Sciatic nerve (tissue), 2 donors: ENCODE measurements around the gene ADGRL2. TPM values are rescaled to one million over a fixed set of nuclear protein-coding genes. Genes with fewer than 3 reads are reported as not detected.
A peak's percentile ranks its signal among the peaks of the same experiment; 100 is the strongest.

Source experiments
- ATAC-seq: fragments of 200-7000 bp; cut with Tn5 transposase; one replicate; pipeline ENCODE4 v1.9.1; 2020; ENCODE audit warnings: mild to moderate bottlenecking, moderate library complexity
- DNase-seq: peaks from one replicate; pipeline ENCODE4 v3.0.0-alpha.2; 2020; ENCODE audit warnings: low spot score
- intact Hi-C: fragments of 100-400 bp; cut with DNase I; formaldehyde crosslinking; loops from one replicate; pipeline ENCODE4 v1.14.2; 2022
- total RNA-seq: library from RNA; stranded (reverse); fragmentation: NEBNext Ultra II Directional; extraction: Animal tissue kit (Norgen Biotek cat#: 25700); gene quantifications from one replicate; pipeline ENCODE4 v1.2.1, GENCODE V29; 2021
- donor health status: DM: no; HTN: no; CAD: no.
- donor health status: DM: no; HTN: no; CAD: no.

Gene ADGRL2
- total RNA-seq, 1 donor from 2014 or later: 45.2 TPM

DNA sequence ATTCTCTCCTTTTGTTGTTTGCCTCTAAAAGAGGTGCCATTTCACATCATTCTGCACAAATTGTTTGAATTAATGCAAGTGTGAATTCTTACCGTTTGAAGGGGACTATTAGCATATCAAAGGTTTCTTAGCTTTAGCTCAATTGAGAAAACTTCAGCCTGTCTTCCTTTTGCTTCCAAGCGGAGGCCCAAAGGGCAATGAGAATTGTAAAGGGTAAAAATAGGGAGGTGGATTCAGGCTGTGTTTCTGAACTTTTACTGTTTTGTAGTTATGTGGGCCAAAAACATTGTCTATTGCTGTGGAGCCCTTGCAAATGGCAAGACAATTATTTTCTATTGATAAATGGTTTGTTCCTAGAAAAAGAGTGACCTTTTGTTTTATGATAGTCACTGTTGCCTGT lies 3.6 kb downstream of the ADGRL2 start:
- intact Hi-C loops: no loop called here
- DNase-seq (no peak), ATAC-seq (no peak)

- intact Hi-C loops: no loop called here
- DNase-seq (no peak), ATAC-seq (no peak)
Measured at GRCh38 chr1:81805537-81806431, 5.0 kb downstream of the ADGRL2 start.

- no peak for DNase-seq
- intact Hi-C loops: no loop called here
- ATAC-seq: no peak
Measured at GRCh38 chr1:81806432-81806770, 5.7 kb downstream of the ADGRL2 start.

- ATAC-seq (no peak), DNase-seq (no peak)
- intact Hi-C loops: no loop called here
Measured at GRCh38 chr1:81808760-81809159, 8.0 kb downstream of the ADGRL2 start.

GRCh38 chr1:81809808-81810207 lies 9.1 kb downstream of the ADGRL2 start:
- DNase-seq (no peak), ATAC-seq (no peak)
- intact Hi-C loops: no loop called here

GRCh38 chr1:81811757-81812371 lies 11.1 kb downstream of the ADGRL2 start:
- intact Hi-C loops: no loop called here
- DNase-seq: no peak
- ATAC-seq: no peak

GRCh38 chr1:81812712-81813111 lies 12.0 kb downstream of the ADGRL2 start:
- intact Hi-C loops: no loop called here
- DNase-seq (no peak), ATAC-seq (no peak)

GRCh38 chr1:81813691-81814090 lies 13.0 kb downstream of the ADGRL2 start:
- ATAC-seq (no peak), DNase-seq (no peak)
- intact Hi-C loops: no loop called here

- no peak for DNase-seq
- ATAC-seq: no peak
- intact Hi-C loops: no loop called here
Measured at GRCh38 chr1:81819613-81820012, 18.9 kb downstream of the ADGRL2 start.

GRCh38 chr1:81820765-81821164 lies 20.0 kb downstream of the ADGRL2 start:
- no peak for ATAC-seq
- DNase-seq: no peak
- intact Hi-C loops: no loop called here

DNA sequence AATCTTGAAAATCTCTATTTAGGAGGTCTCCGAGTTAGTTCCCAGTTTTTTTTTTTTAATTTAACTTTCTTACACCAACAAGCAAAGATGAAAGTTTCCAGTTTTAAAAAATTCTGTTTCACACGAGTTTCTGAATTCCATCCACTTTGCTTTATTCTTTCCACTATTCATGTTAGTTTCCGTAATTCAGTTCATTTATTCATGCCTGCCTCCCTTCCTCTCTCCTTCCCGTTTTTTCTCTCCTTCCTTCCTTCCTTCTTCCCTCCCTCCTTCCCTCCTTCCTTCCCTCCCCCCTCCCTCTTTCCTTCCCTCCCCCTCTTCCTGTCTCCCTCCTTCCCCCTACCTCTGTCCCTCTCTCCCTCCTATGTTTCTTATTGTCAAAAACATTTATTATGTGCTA lies 22.3 kb downstream of the ADGRL2 start:
- ATAC-seq (no peak), DNase-seq (no peak)
- intact Hi-C loops: no loop called here

DNA sequence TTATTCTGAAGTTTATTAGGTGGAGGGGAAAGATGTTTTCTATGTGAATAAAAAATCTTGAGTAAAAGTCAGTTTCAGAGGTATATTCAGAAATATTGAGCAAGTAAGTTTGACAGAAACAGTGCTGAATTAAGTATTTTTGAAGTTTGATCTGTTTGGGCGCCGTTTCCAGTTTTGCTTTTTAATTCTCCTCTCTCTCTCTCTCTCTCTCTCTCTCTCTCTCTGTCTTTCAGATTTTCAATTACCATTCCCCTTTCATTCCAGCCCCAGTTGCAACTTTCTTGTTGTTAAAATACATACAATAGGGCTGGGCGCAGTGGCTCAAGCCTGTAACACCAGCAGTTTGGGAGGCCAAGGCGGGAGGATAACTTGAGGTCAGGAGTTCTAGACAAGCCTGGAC lies 24.0 kb downstream of the ADGRL2 start:
- ATAC-seq (no peak), DNase-seq (no peak)
- intact Hi-C loops: no loop called here

- DNase-seq (no peak), ATAC-seq (no peak)
- intact Hi-C loops: no loop called here
Measured at GRCh38 chr1:81827942-81828341, 27.2 kb downstream of the ADGRL2 start.

DNA sequence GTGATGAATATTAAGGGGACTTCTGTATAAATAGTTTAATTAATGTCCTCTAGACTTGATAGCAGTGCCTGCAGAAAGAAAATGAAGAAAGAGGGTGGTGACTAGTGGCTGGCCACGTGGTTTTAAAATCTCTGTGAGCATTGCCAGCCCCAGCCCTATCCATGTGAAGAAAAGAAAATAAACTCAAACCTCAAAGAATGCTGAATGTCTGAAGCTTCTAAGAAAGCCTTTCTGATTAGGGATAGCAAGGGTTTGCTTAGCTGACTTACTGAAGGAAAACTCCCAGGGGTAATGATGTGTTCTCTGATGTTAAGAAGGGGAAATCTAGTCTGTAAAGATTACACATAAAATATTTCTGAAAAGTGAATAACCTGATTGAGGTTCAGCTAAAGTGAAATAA lies 31.8 kb downstream of the ADGRL2 start:
- intact Hi-C loops: no loop called here
- no peak for DNase-seq
- ATAC-seq: peak; percentile 86

GRCh38 chr1:81833722-81834121 lies 33.0 kb downstream of the ADGRL2 start:
- intact Hi-C loops: no loop called here
- no peak for ATAC-seq
- DNase-seq: no peak

- ATAC-seq: no peak
- no peak for DNase-seq
- intact Hi-C loops: no loop called here
Measured at GRCh38 chr1:81834268-81834667, 33.5 kb downstream of the ADGRL2 start.

GRCh38 chr1:81834921-81835698 lies 34.4 kb downstream of the ADGRL2 start:
- peak; percentile 89 for ATAC-seq
- intact Hi-C loops: no loop called here
- DNase-seq: peak; percentile 61

GRCh38 chr1:81836007-81836626 lies 35.4 kb downstream of the ADGRL2 start:
- intact Hi-C loops: no loop called here
- ATAC-seq: no peak
- DNase-seq: no peak

DNA sequence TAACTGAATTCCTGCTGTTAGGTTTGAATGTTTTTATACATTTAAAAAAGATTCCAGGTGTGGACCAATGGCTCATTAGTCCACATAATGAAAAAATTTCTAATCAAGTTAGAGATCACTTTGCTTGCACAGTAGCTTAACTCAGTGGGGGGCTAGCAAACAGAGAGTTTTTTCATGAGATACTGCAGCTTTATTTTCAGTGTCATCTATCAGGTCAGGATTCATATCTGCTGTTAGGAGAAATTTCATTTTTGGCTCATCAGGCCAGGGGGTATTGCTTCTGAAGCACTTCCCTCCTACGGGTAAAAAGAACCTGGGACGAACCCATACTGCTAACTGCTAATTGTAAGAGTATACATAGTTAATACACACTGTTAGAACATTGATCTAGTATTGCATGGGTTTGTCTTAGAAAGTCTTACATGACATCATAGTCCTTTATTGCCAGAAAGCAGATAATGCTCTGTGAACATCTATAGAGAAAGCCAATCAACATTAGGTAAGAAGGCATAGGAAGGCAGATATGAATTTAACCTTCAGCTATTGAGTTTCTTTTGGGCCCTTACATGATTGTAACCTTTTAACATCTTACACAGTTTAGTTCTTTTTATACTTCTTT lies 38.0 kb downstream of the ADGRL2 start:
- DNase-seq (no peak), ATAC-seq (no peak)
- intact Hi-C loops: no loop called here
